ENCODE results near the gene COPZ1.
"Not testable (repeated sequence)": the region's sequence is repeated elsewhere in the genome, so short reads cannot be mapped to it uniquely, and the experiment has no call there.

The COPZ1 gene

GRCh38 chr12:54337280-54337842, 12.4 kb downstream of the COPZ1 start:
- no peak for DNase-seq (ENCODE audit: low read depth)

- DNase-seq (ENCODE audit: low read depth) = no peak
These were observed 13.1 kb downstream of the COPZ1 start for GRCh38 chr12:54337854-54338650.

GRCh38 chr12:54338698-54339296, 13.9 kb downstream of the COPZ1 start:
- DNase-seq (ENCODE audit: low read depth) = no peak

- DNase-seq (ENCODE audit: low read depth) = no peak
These were observed 15.9 kb downstream of the COPZ1 start for GRCh38 chr12:54340846-54341245.

- DNase-seq (ENCODE audit: low read depth) = no peak
These were observed 16.7 kb downstream of the COPZ1 start for GRCh38 chr12:54341378-54342300.

- DNase-seq (ENCODE audit: low read depth) = no peak
These were observed 24.1 kb downstream of the COPZ1 start for GRCh38 chr12:54349036-54349435.

- no peak for DNase-seq (ENCODE audit: low read depth)
These were observed 24.7 kb downstream of the COPZ1 start for GRCh38 chr12:54349679-54350078.

GRCh38 chr12:54350743-54351142, 25.8 kb downstream of the COPZ1 start:
- DNase-seq (ENCODE audit: low read depth) = no peak

GRCh38 chr12:54351341-54351740, 26.4 kb downstream of the COPZ1 start:
- no peak for DNase-seq (ENCODE audit: low read depth)

GRCh38 chr12:54352022-54352531, 27.1 kb downstream of the COPZ1 start:
- DNase-seq (ENCODE audit: low read depth) = no peak

GRCh38 chr12:54352891-54353874, 28.3 kb downstream of the COPZ1 start:
- DNase-seq (ENCODE audit: low read depth) = no peak

- DNase-seq (ENCODE audit: low read depth) = not testable (repeated sequence)
These were observed 29.3 kb downstream of the COPZ1 start for GRCh38 chr12:54354271-54354670.

GRCh38 chr12:54355104-54355815, 30.3 kb downstream of the COPZ1 start:
- DNase-seq (ENCODE audit: low read depth) = no peak

- DNase-seq (ENCODE audit: low read depth) = no peak
These were observed 31.3 kb downstream of the COPZ1 start for GRCh38 chr12:54356228-54356627.

- DNase-seq (ENCODE audit: low read depth) = no peak
These were observed 32.0 kb downstream of the COPZ1 start for GRCh38 chr12:54356951-54357356.

GRCh38 chr12:54357506-54358190, 32.7 kb downstream of the COPZ1 start:
- no peak for DNase-seq (ENCODE audit: low read depth)

- DNase-seq (ENCODE audit: low read depth) = no peak
These were observed 33.4 kb downstream of the COPZ1 start for GRCh38 chr12:54358191-54358944.

- peak; percentile 96 for DNase-seq (ENCODE audit: low read depth)
These were observed 34.2 kb downstream of the COPZ1 start for GRCh38 chr12:54358945-54359761.
